Lower leg skin (tissue), 3 donors: ENCODE results near the gene SYN1.

ENCODE experiments used
- POLR2A ChIP-seq, 2 donors: fragments of 450-650 bp; IDR thresholded peaks; one replicate each; pipeline ENCODE4 v1.6.1; 2016 to 2017; ENCODE audit warnings: antibody characterized with exemption in 2 of 2, mild to moderate bottlenecking in 1 of 2, moderate library complexity in 1 of 2
- TF ChIP-seq, protein P1 (sequence below), 3 donors: fragments of 450-650 bp; IDR thresholded peaks; one replicate each; pipeline ENCODE4 v1.5.1; 2016; ENCODE audit warnings: antibody characterized with exemption in 3 of 3, mild to moderate bottlenecking in 3 of 3, moderate library complexity in 2 of 3

DNA sequence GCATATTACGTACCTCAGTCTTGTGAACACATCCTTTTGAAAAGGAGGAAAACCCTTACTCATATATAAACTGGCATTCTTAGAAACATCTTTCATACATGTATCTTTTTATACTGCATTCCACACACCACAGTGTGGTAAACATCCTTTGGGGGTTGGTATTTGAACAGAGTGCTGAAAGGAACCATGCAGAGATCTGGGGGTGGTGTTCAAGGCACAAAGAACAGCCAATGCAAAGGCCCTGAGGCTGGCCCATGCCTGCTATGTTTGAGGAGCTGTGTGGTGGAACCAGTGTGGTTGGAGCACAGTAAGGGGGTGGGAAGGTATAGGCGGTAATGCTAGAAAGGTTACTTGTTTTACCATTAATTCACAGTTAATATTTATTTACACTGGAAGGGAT, 28.7 kb upstream of the SYN1 start:
- TF ChIP-seq, protein P1, sequence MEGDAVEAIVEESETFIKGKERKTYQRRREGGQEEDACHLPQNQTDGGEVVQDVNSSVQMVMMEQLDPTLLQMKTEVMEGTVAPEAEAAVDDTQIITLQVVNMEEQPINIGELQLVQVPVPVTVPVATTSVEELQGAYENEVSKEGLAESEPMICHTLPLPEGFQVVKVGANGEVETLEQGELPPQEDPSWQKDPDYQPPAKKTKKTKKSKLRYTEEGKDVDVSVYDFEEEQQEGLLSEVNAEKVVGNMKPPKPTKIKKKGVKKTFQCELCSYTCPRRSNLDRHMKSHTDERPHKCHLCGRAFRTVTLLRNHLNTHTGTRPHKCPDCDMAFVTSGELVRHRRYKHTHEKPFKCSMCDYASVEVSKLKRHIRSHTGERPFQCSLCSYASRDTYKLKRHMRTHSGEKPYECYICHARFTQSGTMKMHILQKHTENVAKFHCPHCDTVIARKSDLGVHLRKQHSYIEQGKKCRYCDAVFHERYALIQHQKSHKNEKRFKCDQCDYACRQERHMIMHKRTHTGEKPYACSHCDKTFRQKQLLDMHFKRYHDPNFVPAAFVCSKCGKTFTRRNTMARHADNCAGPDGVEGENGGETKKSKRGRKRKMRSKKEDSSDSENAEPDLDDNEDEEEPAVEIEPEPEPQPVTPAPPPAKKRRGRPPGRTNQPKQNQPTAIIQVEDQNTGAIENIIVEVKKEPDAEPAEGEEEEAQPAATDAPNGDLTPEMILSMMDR (IDR thresholded peaks at IDR 0.05): no peak
- TF ChIP-seq POLR2A (IDR thresholded peaks at IDR 0.05): no peak
